Measurements from ENCODE around the gene ZNF662.

DNA sequence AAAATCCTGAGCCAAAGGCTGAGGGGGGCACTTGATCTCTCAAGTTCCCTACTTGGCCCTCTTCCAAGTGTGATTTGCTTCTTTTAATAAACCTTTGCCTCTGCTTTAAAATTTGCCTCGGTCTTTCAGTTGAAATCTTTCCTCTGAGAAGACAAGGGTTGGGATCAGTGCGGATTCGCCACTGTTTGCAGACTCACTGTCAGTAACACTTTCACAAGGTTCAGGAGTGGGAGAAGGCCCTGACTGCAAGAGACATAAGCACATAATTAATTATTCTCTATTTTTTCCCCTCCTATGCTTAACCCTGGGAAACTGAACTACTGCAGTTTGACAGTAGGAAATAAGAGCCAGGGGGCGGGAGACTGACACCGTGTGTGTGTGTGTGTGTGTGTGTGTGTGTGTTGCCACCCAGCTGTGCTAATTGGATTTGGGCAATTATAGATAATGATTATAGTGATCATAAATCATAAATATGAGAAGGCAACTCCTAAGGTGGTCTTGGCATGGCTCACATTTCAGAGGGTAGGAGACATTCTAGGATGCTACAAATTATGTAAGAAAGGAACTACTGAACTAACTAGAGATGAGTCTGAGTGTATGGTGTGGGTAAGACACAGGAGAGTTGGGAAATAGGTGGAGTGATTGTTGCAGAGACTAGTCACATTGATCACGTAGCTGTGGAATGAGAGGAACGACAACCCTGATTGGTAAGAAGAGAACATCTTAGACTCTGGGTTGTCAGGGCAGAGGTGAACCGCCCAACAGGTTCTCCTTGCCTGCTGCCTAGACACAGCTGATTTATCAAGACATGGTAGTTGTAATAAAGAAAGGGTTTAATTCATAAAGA is 5.5 kb upstream of the ZNF662 start:
- no peak for TF ChIP-seq HNRNPLL (IDR thresholded peaks at IDR 0.05; ENCODE audit: low read depth, low read length, poor library complexity, severe bottlenecking)
- TF ChIP-seq, protein P1, sequence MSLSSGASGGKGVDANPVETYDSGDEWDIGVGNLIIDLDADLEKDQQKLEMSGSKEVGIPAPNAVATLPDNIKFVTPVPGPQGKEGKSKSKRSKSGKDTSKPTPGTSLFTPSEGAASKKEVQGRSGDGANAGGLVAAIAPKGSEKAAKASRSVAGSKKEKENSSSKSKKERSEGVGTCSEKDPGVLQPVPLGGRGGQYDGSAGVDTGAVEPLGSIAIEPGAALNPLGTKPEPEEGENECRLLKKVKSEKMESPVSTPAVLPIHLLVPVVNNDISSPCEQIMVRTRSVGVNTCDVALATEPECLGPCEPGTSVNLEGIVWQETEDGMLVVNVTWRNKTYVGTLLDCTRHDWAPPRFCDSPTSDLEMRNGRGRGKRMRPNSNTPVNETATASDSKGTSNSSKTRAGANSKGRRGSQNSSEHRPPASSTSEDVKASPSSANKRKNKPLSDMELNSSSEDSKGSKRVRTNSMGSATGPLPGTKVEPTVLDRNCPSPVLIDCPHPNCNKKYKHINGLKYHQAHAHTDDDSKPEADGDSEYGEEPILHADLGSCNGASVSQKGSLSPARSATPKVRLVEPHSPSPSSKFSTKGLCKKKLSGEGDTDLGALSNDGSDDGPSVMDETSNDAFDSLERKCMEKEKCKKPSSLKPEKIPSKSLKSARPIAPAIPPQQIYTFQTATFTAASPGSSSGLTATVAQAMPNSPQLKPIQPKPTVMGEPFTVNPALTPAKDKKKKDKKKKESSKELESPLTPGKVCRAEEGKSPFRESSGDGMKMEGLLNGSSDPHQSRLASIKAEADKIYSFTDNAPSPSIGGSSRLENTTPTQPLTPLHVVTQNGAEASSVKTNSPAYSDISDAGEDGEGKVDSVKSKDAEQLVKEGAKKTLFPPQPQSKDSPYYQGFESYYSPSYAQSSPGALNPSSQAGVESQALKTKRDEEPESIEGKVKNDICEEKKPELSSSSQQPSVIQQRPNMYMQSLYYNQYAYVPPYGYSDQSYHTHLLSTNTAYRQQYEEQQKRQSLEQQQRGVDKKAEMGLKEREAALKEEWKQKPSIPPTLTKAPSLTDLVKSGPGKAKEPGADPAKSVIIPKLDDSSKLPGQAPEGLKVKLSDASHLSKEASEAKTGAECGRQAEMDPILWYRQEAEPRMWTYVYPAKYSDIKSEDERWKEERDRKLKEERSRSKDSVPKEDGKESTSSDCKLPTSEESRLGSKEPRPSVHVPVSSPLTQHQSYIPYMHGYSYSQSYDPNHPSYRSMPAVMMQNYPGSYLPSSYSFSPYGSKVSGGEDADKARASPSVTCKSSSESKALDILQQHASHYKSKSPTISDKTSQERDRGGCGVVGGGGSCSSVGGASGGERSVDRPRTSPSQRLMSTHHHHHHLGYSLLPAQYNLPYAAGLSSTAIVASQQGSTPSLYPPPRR (CRISPR knock-in tag; IDR thresholded peaks at IDR 0.05; ENCODE audit: borderline replicate concordance) = no peak
- TF ChIP-seq, protein P2, sequence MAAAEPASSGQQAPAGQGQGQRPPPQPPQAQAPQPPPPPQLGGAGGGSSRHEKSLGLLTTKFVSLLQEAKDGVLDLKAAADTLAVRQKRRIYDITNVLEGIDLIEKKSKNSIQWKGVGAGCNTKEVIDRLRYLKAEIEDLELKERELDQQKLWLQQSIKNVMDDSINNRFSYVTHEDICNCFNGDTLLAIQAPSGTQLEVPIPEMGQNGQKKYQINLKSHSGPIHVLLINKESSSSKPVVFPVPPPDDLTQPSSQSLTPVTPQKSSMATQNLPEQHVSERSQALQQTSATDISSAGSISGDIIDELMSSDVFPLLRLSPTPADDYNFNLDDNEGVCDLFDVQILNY (CRISPR knock-in tag; IDR thresholded peaks at IDR 0.05) = no peak
- TF ChIP-seq, protein P3, sequence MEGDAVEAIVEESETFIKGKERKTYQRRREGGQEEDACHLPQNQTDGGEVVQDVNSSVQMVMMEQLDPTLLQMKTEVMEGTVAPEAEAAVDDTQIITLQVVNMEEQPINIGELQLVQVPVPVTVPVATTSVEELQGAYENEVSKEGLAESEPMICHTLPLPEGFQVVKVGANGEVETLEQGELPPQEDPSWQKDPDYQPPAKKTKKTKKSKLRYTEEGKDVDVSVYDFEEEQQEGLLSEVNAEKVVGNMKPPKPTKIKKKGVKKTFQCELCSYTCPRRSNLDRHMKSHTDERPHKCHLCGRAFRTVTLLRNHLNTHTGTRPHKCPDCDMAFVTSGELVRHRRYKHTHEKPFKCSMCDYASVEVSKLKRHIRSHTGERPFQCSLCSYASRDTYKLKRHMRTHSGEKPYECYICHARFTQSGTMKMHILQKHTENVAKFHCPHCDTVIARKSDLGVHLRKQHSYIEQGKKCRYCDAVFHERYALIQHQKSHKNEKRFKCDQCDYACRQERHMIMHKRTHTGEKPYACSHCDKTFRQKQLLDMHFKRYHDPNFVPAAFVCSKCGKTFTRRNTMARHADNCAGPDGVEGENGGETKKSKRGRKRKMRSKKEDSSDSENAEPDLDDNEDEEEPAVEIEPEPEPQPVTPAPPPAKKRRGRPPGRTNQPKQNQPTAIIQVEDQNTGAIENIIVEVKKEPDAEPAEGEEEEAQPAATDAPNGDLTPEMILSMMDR (IDR thresholded peaks at IDR 0.05 in 2 of 3, conservative IDR thresholded peaks at IDR 0.05 in 1 of 3; ENCODE audit: insufficient read depth in 2 of 3, low read depth in 1 of 3, low read length in 3 of 3) = no peak
- no peak for TF ChIP-seq KLF10 (CRISPR knock-in tag; IDR thresholded peaks at IDR 0.05)
- TF ChIP-seq HMG20B (CRISPR knock-in tag; IDR thresholded peaks at IDR 0.05) = no peak
- TF ChIP-seq EHMT2 (IDR thresholded peaks at IDR 0.05) = no peak
- TF ChIP-seq ZNF347 (CRISPR knock-in tag; IDR thresholded peaks at IDR 0.05; ENCODE audit: low read depth) = no peak

All from K562 (cell line).